Fibroblast of lung (primary cell): ENCODE data around the gene HRAS. TPM values are rescaled to one million over a fixed set of nuclear protein-coding genes. Genes with fewer than 3 reads are reported as not detected.

Experiments
- DNase-seq, 2 donors: peaks; one replicate each; pipeline versions ENCODE4 v3.0.0 to v3.0.0-alpha.2; 2010; ENCODE audit warnings: low read depth in 2 of 2
- H2AFZ ChIP-seq: 2 replicates; pipeline ENCODE4 v1.5.1; 2012; ENCODE audit warnings: low read length, control low read depth, inconsistent platforms
- H3K27ac ChIP-seq: 2 replicates; pipeline ENCODE4 v1.5.1; 2011; ENCODE audit warnings: low read length, control low read depth; ENCODE audit not compliant: insufficient read depth
- H3K27me3 ChIP-seq: 2 replicates; pipeline ENCODE4 v1.5.1; 2011; ENCODE audit warnings: mild to moderate bottlenecking, low read length; ENCODE audit not compliant: control insufficient read depth, insufficient read depth
- H3K36me3 ChIP-seq: 2 replicates; pipeline ENCODE4 v1.5.1; 2011; ENCODE audit warnings: low read length; ENCODE audit not compliant: control insufficient read depth, insufficient read depth
- H3K4me1 ChIP-seq: 2 replicates; pipeline ENCODE4 v1.5.1; 2011; ENCODE audit warnings: low read length; ENCODE audit not compliant: control insufficient read depth, insufficient read depth; ENCODE audit errors: extremely low read depth
- H3K4me2 ChIP-seq: 2 replicates; pipeline ENCODE4 v1.5.1; 2011; ENCODE audit warnings: low read length, control low read depth; ENCODE audit not compliant: insufficient read depth; ENCODE audit errors: extremely low read depth
- H3K4me3 ChIP-seq, 4 experiments: fragments of 200-600 bp in 1 of 4; sonication (generic) in 1 of 4; replicated peaks in 1 of 4; 2 replicates each; pipeline ENCODE4 v1.5.1; 2011 to 2016; ENCODE audit warnings: low read length in 4 of 4, low read depth in 3 of 4, mild to moderate bottlenecking in 3 of 4, control low read depth in 2 of 4, inconsistent platforms in 1 of 4, mixed read lengths in 1 of 4; ENCODE audit not compliant: insufficient read depth in 1 of 4; ENCODE audit errors: control extremely low read depth in 1 of 4
- H3K79me2 ChIP-seq: 2 replicates; pipeline ENCODE4 v1.5.1; 2012; ENCODE audit warnings: mild to moderate bottlenecking, low read length, inconsistent platforms; ENCODE audit not compliant: control insufficient read depth, insufficient read depth
- H3K9ac ChIP-seq: 2 replicates; pipeline ENCODE4 v1.5.1; 2011; ENCODE audit warnings: mild to moderate bottlenecking, low read length, control low read depth; ENCODE audit not compliant: insufficient read depth
- H3K9me3 ChIP-seq: 2 replicates; pipeline ENCODE4 v1.5.1; 2012; ENCODE audit warnings: low read depth, low read length; ENCODE audit not compliant: control insufficient read depth, insufficient read depth
- H4K20me1 ChIP-seq: 2 replicates; pipeline ENCODE4 v1.5.1; 2011; ENCODE audit warnings: low read length; ENCODE audit not compliant: control insufficient read depth, insufficient read depth; ENCODE audit errors: extremely low read depth
- CTCF ChIP-seq, 2 donors: IDR thresholded peaks in 1 of 2; conservative IDR thresholded peaks in 1 of 2; 1 replicate in 1 of 2; 2 replicates in 1 of 2; pipeline ENCODE4 v1.5.1; 2011 to 2012; ENCODE audit warnings: low read length in 2 of 2, control low read depth in 1 of 2, inconsistent platforms in 1 of 2, low read depth in 1 of 2, mild to moderate bottlenecking in 1 of 2
- EZH2 ChIP-seq: IDR thresholded peaks from 2 replicates; pipeline ENCODE4 v1.5.1; 2012; ENCODE audit warnings: low read length, control low read depth, mild to moderate bottlenecking; ENCODE audit errors: missing control alignments
- polyA plus RNA-seq, 2 donors: library from polyadenylated mRNA; depleted of rRNA in 1 of 2; stranded (reverse) in 1 of 2; unstranded in 1 of 2; fragments of >200 nt; gene quantifications; 2 replicates each; pipeline ENCODE4 v1.2.1, GENCODE V29; 2011 to 2012; ENCODE audit warnings: missing spikeins in 1 of 2
- total RNA-seq: library from RNA; depleted of rRNA; stranded (reverse); fragments of >200 nt; gene quantifications from 2 replicates; pipeline ENCODE4 v1.2.1, GENCODE V29; 2014

The HRAS gene
- total and polyA plus RNA-seq, 2 donors (not counting 1 experiment from before 2014, with no cell fraction given), result 51.7 to 58.5 TPM

GRCh38 chr11:496834-497564, 38.4 kb downstream of the HRAS start:
- Histone ChIP-seq H3K4me3 (no peak overlapping the region), H2AFZ (no peak overlapping the region), H3K27me3 (no peaks in the 10 kb centered on the region), H3K79me2 (peaks cover 21% of the 10 kb centered on the region), H3K9me3 (no peaks in the 10 kb centered on the region), H3K4me2 (no peak overlapping the region), H3K9ac (no peak overlapping the region), H4K20me1 (no peaks in the 10 kb centered on the region), H3K27ac (no peak overlapping the region), H3K36me3 (peaks cover 60% of the 10 kb centered on the region), H3K4me1 (no peaks in the 10 kb centered on the region)
- no peak for DNase-seq
- TF ChIP-seq CTCF (conservative IDR thresholded peaks at IDR 0.05 in 1 of 2, IDR thresholded peaks at IDR 0.05 in 1 of 2; ENCODE audit: low read depth in 1 of 2, low read length in 2 of 2) (no peak), EZH2 (no peak)

GRCh38 chr11:495537-495931, 39.8 kb downstream of the HRAS start:
- Histone ChIP-seq H3K27ac (no peak overlapping the region), H3K36me3 (peaks cover 48% of the 10 kb centered on the region)

More at GRCh38 chr11:495537-495931, 39.8 kb downstream of the HRAS start:
- no peak for TF ChIP-seq CTCF (conservative IDR thresholded peaks at IDR 0.05 in 1 of 2, IDR thresholded peaks at IDR 0.05 in 1 of 2; ENCODE audit: low read depth in 1 of 2, low read length in 2 of 2)
- Histone ChIP-seq H2AFZ (no peak overlapping the region), H3K9ac (no peak overlapping the region), H3K79me2 (peaks cover 10% of the 10 kb centered on the region), H4K20me1 (no peaks in the 10 kb centered on the region), H3K4me1 (no peaks in the 10 kb centered on the region), H3K4me2 (no peak overlapping the region), H3K9me3 (no peaks in the 10 kb centered on the region), H3K27me3 (no peaks in the 10 kb centered on the region), H3K4me3 (no peak overlapping the region)
- DNase-seq, result no peak
